Right lobe of liver (tissue), 4 donors: ENCODE measurements around the gene SPEF2.

Experiments used
- CTCF ChIP-seq, 4 donors: fragments of 200-600 bp in 3 of 4; fragments of 450-650 bp in 1 of 4; IDR thresholded peaks; one replicate each; pipeline versions ENCODE4 v1.5.1 to v1.8.0; 2016 to 2022; ENCODE audit warnings: antibody characterized with exemption in 4 of 4, mild to moderate bottlenecking in 2 of 4
- POLR2A ChIP-seq: fragments of 450-650 bp; IDR thresholded peaks from one replicate; pipeline ENCODE4 v1.6.1; 2017; ENCODE audit warnings: antibody characterized with exemption, mild to moderate bottlenecking
- donor health status: DM: no; HTN: no; CAD: no.
- donor health status: DM: no; HTN: no; CAD: no.
- donor health status: DM: no; HTN: yes; CAD: no.

GRCh38 chr5:35799181-35799580 lies 181.5 kb downstream of the SPEF2 start:
- no peak for TF ChIP-seq POLR2A
- TF ChIP-seq CTCF (IDR thresholded peaks at IDR 0.05), result no peak
